ENCODE data around the gene TUSC2. TPM values are rescaled to one million over a fixed set of nuclear protein-coding genes. Genes with fewer than 3 reads are reported as not detected.

TUSC2 gene
- total RNA-seq, 1 experiment from 2014 or later = 35.3 TPM

- DNase-seq (ENCODE audit: low read depth, low spot score) (no peak), ATAC-seq (no peak)
- Histone ChIP-seq H3K27ac (ENCODE audit: low read length) (no peak overlapping the region), H3K27me3 (ENCODE audit: control insufficient read depth, insufficient read depth, low read length) (no peaks in the 10 kb centered on the region), H3K36me3 (ENCODE audit: control insufficient read depth, insufficient read depth, low read length) (no peaks in the 10 kb centered on the region; the same call in 1 of the 2 replicates), H3K4me1 (ENCODE audit: control insufficient read depth, insufficient read depth, low read length) (peaks cover 18% of the 10 kb centered on the region), H3K9me3 (ENCODE audit: control insufficient read depth, insufficient read depth, low read depth, low read length) (no peaks in the 10 kb centered on the region), H3K4me3 (ENCODE audit: low read depth in 2 of 2, low read length in 2 of 2) (no peak overlapping the region)
- ChIA-PET POLR2A (no interaction called here), CTCF (no interaction called here)
- in situ Hi-C loops (cut with HindIII; ENCODE audit: low pct_unique_long_range_greater_than_20kb, low sequenced_read_pairs) = no loop called here
- intact Hi-C loops (cut with micrococcal nuclease; ENCODE audit: unreplicated experiment) = no loop called here
- TF ChIP-seq REST (IDR thresholded peaks at IDR 0.05; ENCODE audit: insufficient read depth in 1 of 2, low read depth in 2 of 2, low read length in 1 of 2) (no peak), CTCF (IDR thresholded peaks at IDR 0.05) (no peak)
- no TSS peak for BruUV-seq (replicated peaks)
These were observed 9.9 kb downstream of the TUSC2 start for GRCh38 chr3:50318163-50318562.

GRCh38 chr3:50317300-50317699 is 10.7 kb downstream of the TUSC2 start:
- in situ Hi-C loops (cut with HindIII; ENCODE audit: low pct_unique_long_range_greater_than_20kb, low sequenced_read_pairs) (no loop called here), intact Hi-C loops (cut with micrococcal nuclease; ENCODE audit: unreplicated experiment) (no loop called here)
- DNase-seq (ENCODE audit: low read depth, low spot score) (no peak), ATAC-seq (no peak)
- Histone ChIP-seq H3K36me3 (ENCODE audit: control insufficient read depth, insufficient read depth, low read length) (no peaks in the 10 kb centered on the region; the same call in 1 of the 2 replicates), H3K9me3 (ENCODE audit: control insufficient read depth, insufficient read depth, low read depth, low read length) (no peaks in the 10 kb centered on the region), H3K4me1 (ENCODE audit: control insufficient read depth, insufficient read depth, low read length) (peaks cover 9% of the 10 kb centered on the region), H3K27ac (ENCODE audit: low read length) (no peak overlapping the region), H3K27me3 (ENCODE audit: control insufficient read depth, insufficient read depth, low read length) (no peaks in the 10 kb centered on the region), H3K4me3 (ENCODE audit: low read depth in 2 of 2, low read length in 2 of 2) (no peak overlapping the region)
- ChIA-PET CTCF (no interaction called here), POLR2A (no interaction called here)
- no TSS peak for BruUV-seq (replicated peaks)
- TF ChIP-seq SIN3A (IDR thresholded peaks at IDR 0.05; ENCODE audit: borderline replicate concordance, insufficient read depth, low read depth, low read length) (no peak), POLR2AphosphoS5 (IDR thresholded peaks at IDR 0.05; ENCODE audit: low read depth, low read length) (no peak), REST (IDR thresholded peaks at IDR 0.05; ENCODE audit: insufficient read depth in 1 of 2, low read depth in 2 of 2, low read length in 1 of 2) (no peak), TCF7L2 (IDR thresholded peaks at IDR 0.05; ENCODE audit: low read depth, low read length) (no peak), CTCF (IDR thresholded peaks at IDR 0.05) (no peak)

All from Panc1 (cell line).